Activated CD8-positive, alpha-beta memory T cell treated with anti-CD3 and anti-CD28 coated beads, Interleukin-2, amount 50 U/mL, for 4 hours (primary cell): ENCODE results near the gene WDR86.

ENCODE experiments used
- DNase-seq: peaks from one replicate; pipeline ENCODE4 v3.0.0-alpha.2; 2020

WDR86 gene

DNA sequence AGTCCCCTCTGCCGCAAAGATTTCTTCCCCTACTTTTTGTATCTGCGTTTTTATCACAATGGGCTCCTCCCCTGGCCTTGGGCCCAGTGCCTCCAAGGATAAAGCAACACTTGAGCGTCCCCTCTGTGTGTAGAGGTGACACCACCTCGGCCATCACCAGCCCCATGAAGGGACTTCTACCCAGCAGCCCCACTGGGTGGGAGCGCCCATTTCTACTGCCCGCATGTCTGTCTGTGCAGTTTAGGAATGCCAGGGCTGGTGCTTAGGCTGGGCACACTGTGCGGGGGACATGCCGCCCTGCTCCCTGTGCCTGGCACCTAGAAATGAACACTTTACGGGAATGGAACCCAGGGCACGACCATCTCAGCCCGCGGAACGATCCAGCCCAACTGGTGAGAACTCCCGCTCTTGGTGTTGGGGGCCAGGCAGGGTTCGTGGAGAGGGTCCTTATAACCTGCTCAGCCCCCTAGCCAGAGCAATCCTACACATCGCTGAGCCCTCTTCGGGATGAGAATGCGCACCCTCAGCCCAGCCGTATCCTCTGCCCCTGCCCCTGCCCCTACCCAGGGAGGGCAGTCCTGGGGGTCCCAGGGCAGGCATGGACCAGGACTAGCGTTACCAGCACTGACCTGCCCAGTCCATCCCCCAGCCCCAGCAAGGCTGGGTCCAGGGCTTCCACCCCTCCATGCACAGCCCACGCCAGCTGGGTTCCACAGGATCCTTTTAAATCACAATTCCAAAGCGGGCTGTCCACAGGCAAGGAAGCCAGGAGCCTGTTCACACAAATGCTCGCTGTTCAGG, 17.3 kb upstream of the WDR86 start:
- DNase-seq = no peak

- DNase-seq = no peak
Measured at GRCh38 chr7:151426441-151426903, 16.6 kb upstream of the WDR86 start.

DNA sequence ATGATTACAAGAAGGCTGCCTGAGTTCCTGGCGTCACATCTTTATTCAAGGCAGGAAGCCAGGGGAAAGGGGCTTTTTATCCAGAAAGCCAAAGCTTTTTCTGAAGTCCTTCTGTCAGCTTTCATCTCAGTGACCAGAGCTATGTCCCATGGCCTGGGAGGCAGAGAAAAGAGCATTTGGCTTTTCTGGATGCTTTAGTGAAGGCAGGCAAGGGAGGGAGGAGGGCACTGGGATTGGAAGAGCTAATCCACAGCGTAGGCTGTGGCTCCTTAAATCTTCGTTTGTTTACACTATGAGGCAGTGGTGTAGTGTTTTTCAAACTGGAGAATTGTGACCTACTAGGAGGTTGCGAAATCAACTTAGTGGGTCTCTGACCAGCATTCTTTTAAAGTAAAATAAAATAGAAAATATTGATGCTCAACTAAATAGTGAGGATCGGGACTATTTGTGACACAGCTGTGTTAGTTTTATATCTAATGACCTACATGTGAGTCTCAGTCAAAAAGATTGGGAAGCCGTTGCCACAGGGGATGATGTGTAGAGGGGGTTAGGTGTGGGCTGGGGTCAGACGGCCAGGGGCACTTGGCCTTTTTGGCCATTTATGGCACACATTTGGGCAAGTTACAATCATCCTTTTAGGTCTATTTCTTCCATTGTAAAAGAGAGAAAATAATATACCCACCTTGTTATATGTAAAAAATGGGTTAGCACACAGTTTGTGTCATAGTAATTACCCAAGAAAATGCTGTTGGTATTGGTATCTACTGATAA, 16.0 kb upstream of the WDR86 start:
- no peak for DNase-seq

DNA sequence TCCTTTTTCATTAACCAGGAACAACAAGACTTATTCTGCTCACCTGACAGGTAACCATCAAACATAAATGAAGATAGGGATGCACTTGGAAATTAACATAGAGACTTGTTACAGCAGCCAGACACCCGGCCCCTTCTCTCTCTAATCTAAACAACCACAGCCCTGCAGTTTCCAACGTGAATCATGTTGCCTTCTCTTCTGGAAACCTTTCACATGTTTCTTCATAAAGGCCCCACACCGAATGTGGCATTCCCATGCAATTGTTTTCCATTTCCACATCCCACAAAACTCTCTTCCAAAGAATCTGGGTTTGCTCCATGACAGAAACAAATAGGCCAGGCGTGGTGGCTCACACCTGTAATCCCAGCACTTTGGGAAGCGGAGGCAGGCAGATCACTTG, 15.0 kb upstream of the WDR86 start:
- DNase-seq = no peak

GRCh38 chr7:151423936-151424335, 14.1 kb upstream of the WDR86 start:
- no peak for DNase-seq

- no peak for DNase-seq
Measured at GRCh38 chr7:151423226-151423625, 13.4 kb upstream of the WDR86 start.

- DNase-seq = no peak
Measured at GRCh38 chr7:151422212-151422611, 12.4 kb upstream of the WDR86 start.

GRCh38 chr7:151420144-151420543, 10.3 kb upstream of the WDR86 start:
- no peak for DNase-seq

- no peak for DNase-seq
Measured at GRCh38 chr7:151416941-151417315, 7.1 kb upstream of the WDR86 start.

DNA sequence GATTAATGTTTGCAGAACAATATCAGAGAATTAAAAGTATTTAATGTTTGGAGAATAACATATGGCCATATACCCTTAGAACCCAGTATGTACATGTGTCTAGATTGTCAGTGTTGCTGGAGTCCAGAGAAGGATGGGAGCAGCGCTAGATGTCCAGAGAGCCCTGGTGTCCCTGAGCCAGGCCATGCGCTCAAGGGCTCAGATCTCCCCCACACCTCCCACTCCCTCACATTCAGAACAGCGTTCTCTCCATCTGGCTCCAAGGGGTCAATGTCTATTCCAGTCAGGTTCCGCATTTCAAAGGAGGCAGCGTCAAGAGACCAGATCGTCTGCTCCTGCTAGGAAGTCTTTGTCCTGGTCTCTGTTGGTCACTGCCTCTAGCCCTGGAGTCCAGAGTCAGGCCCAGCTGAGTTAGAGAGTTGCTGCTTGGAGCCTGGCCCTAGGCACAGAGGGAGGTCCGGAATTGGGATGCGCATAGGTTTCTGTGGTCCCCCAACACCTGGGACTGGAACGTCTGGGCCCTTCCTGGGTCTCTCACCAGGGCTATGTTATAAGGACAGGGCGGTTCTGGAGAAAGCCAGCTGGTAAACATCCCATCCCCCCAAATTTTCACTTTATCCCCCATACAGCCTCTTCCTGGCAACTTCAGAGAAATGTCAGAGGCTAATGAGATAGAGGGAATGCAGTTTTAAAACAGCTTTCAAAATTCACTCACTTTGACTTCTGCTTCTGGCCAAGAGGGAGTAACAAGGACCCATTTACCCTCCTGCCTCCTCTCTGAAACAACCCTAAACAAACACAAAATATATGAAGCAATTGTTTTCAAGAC, 6.5 kb upstream of the WDR86 start:
- DNase-seq = no peak

GRCh38 chr7:151415375-151416105, 5.7 kb upstream of the WDR86 start:
- no peak for DNase-seq

DNA sequence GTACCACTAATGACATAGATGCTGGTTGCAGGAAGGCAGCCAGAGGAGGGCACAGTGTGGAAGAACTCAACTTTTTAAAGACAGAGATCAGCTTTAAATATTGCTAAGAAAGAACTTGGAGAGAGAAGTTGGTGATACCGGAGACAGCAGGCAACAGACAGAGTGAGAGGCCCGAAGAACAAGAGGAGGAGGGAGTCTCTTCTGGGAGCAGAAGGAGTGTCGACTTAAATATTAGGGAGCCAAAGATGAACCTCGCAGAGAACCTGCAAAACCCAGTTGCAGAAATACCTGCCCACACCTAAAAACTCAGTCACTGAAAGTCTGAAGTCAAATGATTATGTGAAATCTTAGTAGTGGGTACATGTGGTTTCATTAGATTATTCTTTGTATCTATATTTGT, 3.4 kb upstream of the WDR86 start:
- no peak for DNase-seq

- no peak for DNase-seq
Measured at GRCh38 chr7:151412318-151412717, 2.5 kb upstream of the WDR86 start.

DNA sequence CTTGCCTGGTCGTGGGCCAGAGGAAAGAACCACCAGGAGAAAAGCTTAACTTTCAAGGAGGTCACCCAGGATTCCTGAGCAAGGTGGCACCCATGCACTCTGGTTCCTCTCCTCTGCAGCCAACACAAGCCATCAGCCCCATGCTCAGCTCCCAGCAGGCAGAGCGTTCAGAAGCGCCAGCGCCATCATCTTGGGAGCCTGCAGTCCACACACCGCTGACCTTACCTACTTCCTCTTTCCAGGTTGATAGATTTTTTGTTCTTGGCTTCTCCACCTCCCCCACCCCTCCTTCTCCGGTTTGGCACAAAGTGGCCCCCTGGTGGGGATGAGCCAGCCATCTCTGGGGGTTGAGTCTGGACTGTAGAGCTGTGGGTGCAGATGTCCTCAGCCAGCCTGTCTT, 1.7 kb upstream of the WDR86 start:
- DNase-seq = no peak

DNA sequence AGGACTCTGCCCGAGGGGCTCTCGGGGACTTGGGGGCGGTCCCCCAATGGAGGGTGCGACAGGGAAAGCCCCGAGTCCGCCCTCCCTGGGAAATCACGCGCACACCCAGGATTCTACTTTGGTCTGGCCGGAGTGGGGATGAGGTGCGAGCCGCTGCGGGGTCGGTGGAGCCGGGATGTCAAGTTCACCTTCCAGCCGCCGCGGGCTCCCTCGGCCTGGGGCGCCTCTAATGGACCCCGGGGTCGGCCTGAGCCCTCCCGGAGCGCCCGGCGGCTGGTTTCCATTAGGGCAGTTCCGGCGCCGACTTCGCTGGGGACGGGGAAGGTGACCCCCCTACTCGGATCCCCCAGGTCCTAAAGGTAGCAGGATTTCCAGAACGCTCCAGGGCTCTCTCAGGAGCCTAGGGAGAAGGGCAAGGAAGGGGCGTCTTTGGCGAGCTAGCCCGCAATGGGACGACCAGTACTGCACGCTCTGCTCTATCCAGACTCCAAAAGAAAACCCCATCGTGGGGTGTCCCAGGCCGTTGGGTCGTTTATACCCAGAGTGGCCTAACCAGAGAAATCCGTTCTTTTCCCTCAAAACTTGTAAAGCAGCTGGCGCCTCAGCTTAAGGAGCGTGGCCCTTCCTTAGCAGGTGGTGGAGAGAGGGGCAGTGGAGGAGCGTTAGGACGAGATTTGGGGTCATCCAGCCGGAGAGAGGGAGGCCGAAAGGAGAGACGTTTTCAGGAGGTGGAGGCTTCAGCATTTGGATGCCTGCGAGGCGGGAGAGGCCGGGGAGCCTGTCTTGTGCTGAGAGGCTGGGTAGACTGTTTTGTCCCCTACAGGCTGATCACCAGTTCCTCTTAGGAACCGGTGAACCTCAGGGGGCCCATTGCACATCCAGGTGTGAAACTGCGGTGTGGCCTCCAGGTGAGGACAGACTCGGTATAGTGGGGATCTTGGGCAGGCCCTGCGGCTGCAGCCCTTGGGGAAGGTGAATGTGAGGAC, 860 bp upstream of the WDR86 start:
- no peak for DNase-seq

DNA sequence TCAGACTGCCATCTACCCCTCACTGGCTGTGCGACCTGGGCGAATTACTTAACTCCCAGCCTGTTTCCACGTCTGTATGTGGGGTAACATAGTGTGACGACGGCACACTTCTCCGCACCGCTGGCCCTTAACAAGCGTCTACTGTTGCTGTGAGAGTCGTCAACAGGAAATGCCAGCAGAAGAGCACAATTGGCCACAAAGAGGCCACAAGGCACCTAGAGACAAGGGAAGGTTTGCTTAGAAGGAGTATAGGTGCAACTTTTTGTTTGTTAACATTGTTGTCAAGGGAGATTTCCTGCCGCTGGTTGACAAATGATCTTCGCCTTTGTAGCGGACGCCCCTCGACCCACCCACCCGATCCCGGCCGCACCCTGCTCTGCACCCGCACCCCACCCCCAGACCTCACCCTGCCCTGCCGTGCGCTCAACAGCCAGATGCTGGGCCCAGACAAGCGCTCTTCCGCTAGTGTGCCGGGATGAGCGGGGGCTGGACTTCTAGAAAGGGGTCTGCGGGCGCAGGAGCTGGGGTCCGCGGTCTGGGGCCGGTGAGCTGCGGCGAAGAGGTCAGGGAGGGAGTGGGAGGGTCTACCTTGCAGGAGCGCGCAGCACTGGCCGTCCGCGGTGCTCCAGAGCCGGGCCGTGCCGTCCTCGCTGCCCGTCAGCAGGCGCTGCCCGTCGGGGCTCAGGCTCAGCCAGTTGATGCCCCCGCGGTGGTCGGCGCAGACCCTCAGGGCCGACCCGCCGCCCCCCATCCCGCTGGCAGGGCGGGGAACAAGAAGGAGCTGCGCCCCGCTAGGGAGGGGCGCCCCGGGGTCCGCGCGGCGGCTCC, 785 bp downstream of the WDR86 start:
- DNase-seq = peak; percentile 31

- no peak for DNase-seq
Measured at GRCh38 chr7:151408498-151408838, 1.4 kb downstream of the WDR86 start.

GRCh38 chr7:151406886-151407583, 2.8 kb downstream of the WDR86 start:
- no peak for DNase-seq

- no peak for DNase-seq
Measured at GRCh38 chr7:151406051-151406875, 3.6 kb downstream of the WDR86 start.
